Naive thymus-derived CD4-positive, alpha-beta T cell (primary cell): ENCODE measurements around the gene GRIK4. TPM values are rescaled to one million over a fixed set of nuclear protein-coding genes. Genes with fewer than 3 reads are reported as not detected.

Source experiments
- ATAC-seq: fragments of 150-1000 bp; cut with Tn5 transposase; 2 replicates; pipeline ENCODE4 v1.10.0; 2021; ENCODE audit warnings: mild to moderate bottlenecking, moderate library complexity
- CTCF ChIA-PET: fragments of 350-600 bp; sonication (Branson Sonifier 250); formaldehyde crosslinking; loops from one replicate; lab custom pipeline; 2021; ENCODE audit warnings: antibody characterized with exemption; lab: Charles Lee
- POLR2A ChIA-PET: fragments of 350-600 bp; sonication (Branson Sonifier 250); formaldehyde crosslinking; loops from one replicate; lab custom pipeline; 2021; ENCODE audit warnings: antibody characterized with exemption, inconsistent platforms; lab: Charles Lee
- DNase-seq, 9 donors: peaks; one replicate each; pipeline versions ENCODE4 v3.0.0 to v3.0.0-alpha.2; 2020 to 2022; ENCODE audit warnings: mixed read lengths in 1 of 9
- H3K27ac ChIP-seq: one replicate; pipeline ENCODE4 v1.7.0; 2013; ENCODE audit warnings: mild to moderate bottlenecking, low read depth, low read length, moderate library complexity
- H3K27me3 ChIP-seq, 2 donors: one replicate each; pipeline ENCODE4 v1.7.0; 2013; ENCODE audit warnings: low read length in 2 of 2, mild to moderate bottlenecking in 2 of 2, moderate library complexity in 2 of 2; ENCODE audit not compliant: control insufficient read depth in 2 of 2, insufficient read depth in 2 of 2
- H3K36me3 ChIP-seq, 3 experiments: 1 replicate in 2 of 3; 2 replicates in 1 of 3; pipeline ENCODE4 v1.7.0; 2013; ENCODE audit warnings: low read length in 3 of 3, mild to moderate bottlenecking in 3 of 3, moderate library complexity in 1 of 3; ENCODE audit not compliant: insufficient read depth in 3 of 3, control insufficient read depth in 2 of 3
- H3K4me1 ChIP-seq, 2 donors: one replicate each; pipeline ENCODE4 v1.7.0; 2013; ENCODE audit warnings: low read length in 2 of 2, mild to moderate bottlenecking in 2 of 2, moderate library complexity in 1 of 2; ENCODE audit not compliant: control insufficient read depth in 2 of 2, insufficient read depth in 2 of 2
- H3K4me3 ChIP-seq: 2 replicates; pipeline ENCODE4 v1.7.0; 2013; ENCODE audit warnings: mild to moderate bottlenecking, low read length
- H3K9me3 ChIP-seq, 3 experiments: 1 replicate in 2 of 3; 2 replicates in 1 of 3; pipeline ENCODE4 v1.7.0; 2013; ENCODE audit warnings: low read length in 3 of 3; ENCODE audit not compliant: control insufficient read depth in 2 of 3
- H3K27ac Mint-ChIP-seq, 9 donors: one replicate each; pipeline ENCODE4 v1.8.0; 2020 to 2022; ENCODE audit warnings: mixed read lengths in 9 of 9, mild to moderate bottlenecking in 8 of 9, moderate library complexity in 5 of 9, inconsistent platforms in 2 of 9
- H3K27me3 Mint-ChIP-seq, 5 donors: one replicate each; pipeline ENCODE4 v1.8.0; 2021 to 2022; ENCODE audit warnings: mixed read lengths in 5 of 5, mild to moderate bottlenecking in 1 of 5
- H3K36me3 Mint-ChIP-seq, 5 donors: one replicate each; pipeline ENCODE4 v1.8.0; 2020 to 2022; ENCODE audit warnings: mixed read lengths in 5 of 5, mild to moderate bottlenecking in 3 of 5, inconsistent platforms in 1 of 5
- H3K4me1 Mint-ChIP-seq, 7 donors: one replicate each; pipeline ENCODE4 v1.8.0; 2020 to 2022; ENCODE audit warnings: mixed read lengths in 7 of 7, mild to moderate bottlenecking in 3 of 7, inconsistent platforms in 1 of 7
- H3K4me3 Mint-ChIP-seq, 10 donors: one replicate each; pipeline ENCODE4 v1.8.0; 2020 to 2022; ENCODE audit warnings: mild to moderate bottlenecking in 10 of 10, mixed read lengths in 10 of 10, moderate library complexity in 6 of 10, inconsistent platforms in 2 of 10
- H3K9me3 Mint-ChIP-seq, 11 donors: one replicate each; pipeline ENCODE4 v1.8.0; 2020 to 2022; ENCODE audit warnings: mixed read lengths in 11 of 11, mild to moderate bottlenecking in 4 of 11, inconsistent platforms in 1 of 11, moderate library complexity in 1 of 11
- intact Hi-C, 2 donors: fragments of 100-400 bp; cut with micrococcal nuclease; formaldehyde crosslinking; loops; one replicate each; pipeline ENCODE4 v1.15.1; 2023
- polyA plus RNA-seq, 2 donors: library from polyadenylated mRNA; unstranded; fragments of 300-500 nt; fragmentation: Illumina TruSeq; gene quantifications; one replicate each; pipeline ENCODE4 v1.2.3, GENCODE V29; 2021
- total RNA-seq, 6 experiments: library from RNA in 5 of 6; stranded (reverse) in 5 of 6; gene quantifications; 1 replicate in 5 of 6; 2 replicates in 1 of 6; pipeline ENCODE4 v1.2.3 and lab custom pipeline; 2021 to 2026

Gene GRIK4
- total and polyA plus RNA-seq, 7 experiments from 2014 or later = 0.93 to 3.8 TPM; not detected in 5

DNA sequence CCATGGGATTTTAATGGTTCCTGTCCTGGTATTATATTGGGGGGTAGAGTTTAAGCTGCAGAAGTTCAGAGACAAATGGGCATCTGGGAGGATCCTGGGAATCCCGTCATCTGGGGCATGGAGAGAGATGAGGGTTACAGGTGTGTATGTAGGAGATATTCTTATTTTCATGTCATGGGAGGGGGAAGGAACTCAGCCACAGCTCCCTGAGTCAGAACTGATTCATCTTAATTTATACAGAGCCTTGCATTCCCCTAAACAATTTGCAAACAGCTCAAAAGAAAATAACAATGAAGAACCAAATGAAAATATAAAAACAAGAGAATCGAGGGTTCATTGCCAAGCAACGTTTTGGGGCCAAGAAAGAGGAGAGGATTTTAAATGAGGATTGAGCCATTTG, 356.4 kb downstream of the GRIK4 start:
- no peak for DNase-seq
- H3K27ac Mint-ChIP-seq = no peak overlapping the region
- H3K36me3 Mint-ChIP-seq = no peaks in the 10 kb centered on the region
- Histone ChIP-seq H3K27ac (no peak overlapping the region), H3K9me3 (no peaks in the 10 kb centered on the region), H3K4me1 (no peaks in the 10 kb centered on the region), H3K27me3 (no peaks in the 10 kb centered on the region), H3K36me3 (no peaks in the 10 kb centered on the region), H3K4me3 (no peak overlapping the region)
- ChIA-PET POLR2A (no interaction called here), CTCF (no interaction called here)
- H3K4me3 Mint-ChIP-seq = peak overlapping the region in 1 of 10 donors; percentile 43
- peaks cover 0 to 22% (median 0%) of the 10 kb centered on the region in 7 donors for H3K4me1 Mint-ChIP-seq
- ATAC-seq = no peak
- peaks cover 0 to 2% (median 0%) of the 10 kb centered on the region in 11 donors for H3K9me3 Mint-ChIP-seq
- intact Hi-C loops = no loop called here
- H3K27me3 Mint-ChIP-seq = peaks cover 0 to 38% (median 29%) of the 10 kb centered on the region in 5 donors

DNA sequence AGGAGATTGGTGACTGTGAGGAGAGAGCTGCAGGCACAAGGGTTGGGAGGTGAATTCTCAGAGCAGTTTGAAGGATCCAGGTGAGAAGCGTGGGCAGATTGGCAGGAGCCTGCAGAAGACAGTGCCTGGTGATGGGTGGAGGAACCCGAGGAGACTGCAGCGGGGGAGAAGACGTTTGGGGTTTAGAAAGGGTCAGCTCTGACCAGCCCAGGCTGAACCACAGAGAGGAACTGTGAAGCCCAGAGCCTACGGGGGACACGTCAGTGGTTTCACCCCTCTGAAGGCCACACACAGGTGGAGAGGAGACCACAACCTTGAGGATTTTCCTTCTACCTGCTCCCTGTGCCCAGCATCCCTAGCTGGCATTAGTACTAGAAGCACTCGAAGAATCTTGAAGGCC, 357.5 kb downstream of the GRIK4 start:
- intact Hi-C loops = no loop called here
- Histone ChIP-seq H3K9me3 (no peaks in the 10 kb centered on the region), H3K27ac (no peak overlapping the region), H3K36me3 (no peaks in the 10 kb centered on the region), H3K4me1 (no peaks in the 10 kb centered on the region), H3K27me3 (no peaks in the 10 kb centered on the region), H3K4me3 (no peak overlapping the region)
- H3K27ac Mint-ChIP-seq = no peak overlapping the region
- H3K4me1 Mint-ChIP-seq = peaks cover 0 to 22% (median 0%) of the 10 kb centered on the region in 7 donors
- peaks cover 0 to 2% (median 0%) of the 10 kb centered on the region in 11 donors for H3K9me3 Mint-ChIP-seq
- DNase-seq (no peak), ATAC-seq (no peak)
- peaks cover 0 to 44% (median 27%) of the 10 kb centered on the region in 5 donors for H3K27me3 Mint-ChIP-seq
- POLR2A ChIA-PET = no interaction called here
- no peaks in the 10 kb centered on the region for H3K36me3 Mint-ChIP-seq
- no peak overlapping the region for H3K4me3 Mint-ChIP-seq
- CTCF ChIA-PET = no interaction called here

DNA sequence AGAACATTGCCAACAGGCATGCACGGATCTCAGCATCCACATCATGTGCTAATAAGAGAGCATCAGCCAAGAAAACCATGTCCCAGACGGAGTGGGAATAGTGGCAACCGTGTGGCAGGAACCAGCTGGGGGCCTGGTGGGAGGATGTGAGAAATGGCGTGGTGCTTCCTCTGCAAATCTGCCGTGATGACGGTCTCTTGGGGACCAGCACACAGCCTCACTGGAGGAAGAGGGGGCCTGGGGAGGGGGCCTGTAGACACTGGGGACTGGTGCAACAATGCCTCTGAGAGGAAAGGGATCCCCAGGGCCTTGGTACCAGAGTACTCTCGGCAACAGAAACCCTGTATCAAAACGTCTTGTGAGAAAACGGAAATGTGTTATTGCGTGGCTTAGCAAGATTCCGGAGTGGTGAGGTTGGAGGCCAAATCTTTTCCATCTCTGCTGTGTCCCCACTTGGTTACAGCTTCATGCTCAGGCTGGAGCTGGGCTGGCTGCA, 358.0 kb downstream of the GRIK4 start:
- H3K4me1 ChIP-seq = no peaks in the 10 kb centered on the region
- peaks cover 0 to 44% (median 26%) of the 10 kb centered on the region in 5 donors for H3K27me3 Mint-ChIP-seq
- ChIA-PET POLR2A (no interaction called here), CTCF (no interaction called here)
- intact Hi-C loops = no loop called here
- no peak overlapping the region for H3K4me3 ChIP-seq
- no peaks in the 10 kb centered on the region for H3K27me3 ChIP-seq
- H3K4me3 Mint-ChIP-seq = no peak overlapping the region
- no peak overlapping the region for H3K27ac Mint-ChIP-seq
- no peaks in the 10 kb centered on the region for H3K36me3 ChIP-seq
- peaks cover 0 to 2% (median 0%) of the 10 kb centered on the region in 11 donors for H3K9me3 Mint-ChIP-seq
- H3K36me3 Mint-ChIP-seq = no peaks in the 10 kb centered on the region
- H3K27ac ChIP-seq = no peak overlapping the region
- no peaks in the 10 kb centered on the region for H3K9me3 ChIP-seq
- ATAC-seq = no peak
- no peak for DNase-seq
- H3K4me1 Mint-ChIP-seq = peaks cover 0 to 22% (median 0%) of the 10 kb centered on the region in 7 donors

DNA sequence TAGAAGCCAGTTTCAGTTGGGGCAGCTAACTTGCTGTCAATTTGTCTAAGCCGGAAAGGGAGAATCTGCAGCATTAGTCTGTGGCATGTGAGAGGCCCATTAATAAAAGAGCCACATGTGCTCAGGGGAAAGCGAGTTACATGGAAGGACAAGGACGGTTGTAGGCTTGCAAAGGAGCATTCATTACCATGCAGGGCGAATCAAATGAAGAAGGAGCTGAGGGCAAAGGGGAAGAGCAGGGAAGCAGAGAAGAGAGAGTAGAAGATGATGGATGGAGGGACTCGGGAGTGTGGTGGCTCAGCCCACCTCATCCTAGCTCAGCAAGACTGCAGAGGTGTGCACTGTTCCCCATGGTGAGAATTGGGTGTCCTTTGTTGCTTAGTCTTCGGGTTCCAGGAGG, 359.6 kb downstream of the GRIK4 start:
- H3K4me3 Mint-ChIP-seq = no peak overlapping the region
- H3K27ac ChIP-seq = no peak overlapping the region
- H3K36me3 Mint-ChIP-seq = no peaks in the 10 kb centered on the region
- H3K4me3 ChIP-seq = no peak overlapping the region
- POLR2A ChIA-PET = interaction anchor here (0.7 kb wide), 1 partner anchor 216 kb away, joined by 3 read pairs; no protein-coding TSS in a partner anchor
- H3K27ac Mint-ChIP-seq = no peak overlapping the region
- H3K36me3 ChIP-seq = no peaks in the 10 kb centered on the region
- H3K4me1 Mint-ChIP-seq = peaks cover 0 to 22% (median 0%) of the 10 kb centered on the region in 7 donors
- H3K4me1 ChIP-seq = no peaks in the 10 kb centered on the region
- no peaks in the 10 kb centered on the region for H3K9me3 ChIP-seq
- H3K27me3 ChIP-seq = no peaks in the 10 kb centered on the region
- peaks cover 0 to 7% (median 1%) of the 10 kb centered on the region in 11 donors for H3K9me3 Mint-ChIP-seq
- CTCF ChIA-PET = no interaction called here
- peaks cover 0 to 38% (median 26%) of the 10 kb centered on the region in 5 donors for H3K27me3 Mint-ChIP-seq
- intact Hi-C loops = no loop called here
- no peak for ATAC-seq
- DNase-seq = no peak

DNA sequence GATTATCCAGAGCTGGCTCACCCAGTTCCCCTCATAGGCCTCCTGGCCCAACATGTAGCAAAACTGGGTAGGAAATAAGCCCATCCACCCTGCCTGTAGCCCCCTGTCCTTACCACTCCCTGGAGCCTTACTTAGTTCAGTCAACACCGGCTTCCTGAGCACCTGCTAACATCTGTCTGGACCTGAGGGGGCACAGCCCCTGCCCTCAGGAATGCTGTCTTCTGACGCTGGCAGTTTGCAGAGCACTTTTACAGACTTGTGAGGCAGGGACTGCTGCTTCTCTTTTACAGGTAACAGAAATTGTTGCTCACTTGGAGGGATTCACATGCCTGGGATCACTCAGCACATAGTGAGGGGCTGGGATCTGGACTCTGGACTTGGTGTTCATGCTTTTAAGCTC, 360.4 kb downstream of the GRIK4 start:
- Histone ChIP-seq H3K27me3 (no peaks in the 10 kb centered on the region), H3K4me3 (no peak overlapping the region), H3K4me1 (no peaks in the 10 kb centered on the region), H3K27ac (no peak overlapping the region), H3K36me3 (no peaks in the 10 kb centered on the region), H3K9me3 (no peaks in the 10 kb centered on the region)
- CTCF ChIA-PET = no interaction called here
- no peak overlapping the region for H3K4me3 Mint-ChIP-seq
- H3K27ac Mint-ChIP-seq = no peak overlapping the region
- H3K36me3 Mint-ChIP-seq = no peaks in the 10 kb centered on the region
- ATAC-seq (no peak), DNase-seq (no peak)
- intact Hi-C loops = no loop called here
- peaks cover 0 to 38% (median 26%) of the 10 kb centered on the region in 5 donors for H3K27me3 Mint-ChIP-seq
- POLR2A ChIA-PET = no interaction called here
- H3K4me1 Mint-ChIP-seq = peaks cover 0 to 19% (median 0%) of the 10 kb centered on the region in 7 donors
- peaks cover 0 to 11% (median 4%) of the 10 kb centered on the region in 11 donors for H3K9me3 Mint-ChIP-seq

DNA sequence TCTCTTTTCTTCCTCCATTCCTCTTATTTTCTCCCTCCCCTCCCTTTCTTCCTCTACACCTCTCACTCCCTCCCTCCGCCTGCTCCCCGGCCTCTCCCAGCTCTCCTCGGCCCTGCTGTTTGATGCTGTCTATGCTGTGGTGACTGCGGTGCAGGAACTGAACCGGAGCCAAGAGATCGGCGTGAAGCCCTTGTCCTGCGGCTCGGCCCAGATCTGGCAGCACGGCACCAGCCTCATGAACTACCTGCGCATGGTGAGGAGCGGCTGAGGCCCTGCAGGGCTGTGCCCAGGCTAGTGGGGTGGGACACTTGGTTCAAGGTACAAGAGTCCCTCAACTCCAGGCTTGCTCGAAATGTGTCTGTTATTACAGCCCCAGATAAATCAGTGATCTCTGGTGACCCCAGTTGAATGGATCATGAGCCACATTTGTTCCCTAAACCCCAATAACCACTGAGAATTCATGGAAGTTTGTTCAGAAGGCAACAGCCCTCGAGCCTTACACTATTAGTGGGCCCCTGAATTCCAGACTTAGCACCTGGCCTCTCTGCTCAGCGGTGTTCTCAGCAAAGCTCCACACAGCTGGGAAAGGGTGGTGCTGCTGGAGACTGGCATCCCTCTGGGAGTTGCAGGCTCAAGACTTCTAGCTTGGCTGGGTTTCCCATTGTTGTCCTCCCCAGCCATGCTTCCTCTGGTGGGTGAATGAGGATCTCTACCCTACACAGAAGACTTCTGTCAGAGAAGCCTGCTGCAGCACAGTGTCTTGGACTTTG, 362.6 kb downstream of the GRIK4 start:
- H3K36me3 ChIP-seq = no peaks in the 10 kb centered on the region
- peaks cover 0 to 5% (median 0%) of the 10 kb centered on the region in 7 donors for H3K4me1 Mint-ChIP-seq
- POLR2A ChIA-PET = no interaction called here

More for the DNA sequence above, 362.6 kb downstream of the GRIK4 start:
- no peaks in the 10 kb centered on the region for H3K36me3 Mint-ChIP-seq
- no peak overlapping the region for H3K27ac Mint-ChIP-seq
- intact Hi-C loops = no loop called here
- no peak for ATAC-seq
- CTCF ChIA-PET = no interaction called here
- no peaks in the 10 kb centered on the region for H3K4me1 ChIP-seq
- no peaks in the 10 kb centered on the region for H3K27me3 ChIP-seq
- H3K4me3 Mint-ChIP-seq = no peak overlapping the region
- no peak overlapping the region for H3K27ac ChIP-seq
- H3K9me3 ChIP-seq = no peaks in the 10 kb centered on the region
- peaks cover 0 to 11% (median 4%) of the 10 kb centered on the region in 11 donors for H3K9me3 Mint-ChIP-seq
- DNase-seq = no peak
- no peak overlapping the region for H3K4me3 ChIP-seq
- peaks cover 0 to 32% (median 19%) of the 10 kb centered on the region in 5 donors for H3K27me3 Mint-ChIP-seq
